BJ (cell line): Measurements from ENCODE around the gene WSCD1. TPM values are rescaled to one million over a fixed set of nuclear protein-coding genes. Genes with fewer than 3 reads are reported as not detected.

Source experiments
- CTCF ChIA-PET: fragments of 350-600 bp; formaldehyde crosslinking; extraction: SDS; loops from one replicate; lab custom pipeline; 2021; ENCODE audit warnings: antibody characterized with exemption, inconsistent platforms; lab: Yijun Ruan, JAX
- POLR2A ChIA-PET: fragments of 300-600 bp; sonication (Branson Sonifier 250); formaldehyde crosslinking; extraction: SDS; loops from one replicate; lab custom pipeline; 2021; ENCODE audit warnings: antibody characterized with exemption; lab: Charles Lee
- DNase-seq: peaks from one replicate; pipeline ENCODE4 v3.0.0-alpha.2; 2011; ENCODE audit warnings: low read depth
- H3K27me3 ChIP-seq: 2 replicates; pipeline ENCODE4 v1.6.0; 2011; ENCODE audit warnings: low read length; ENCODE audit not compliant: control insufficient read depth, insufficient read depth
- H3K36me3 ChIP-seq: 2 replicates; pipeline ENCODE4 v1.5.1; 2011; ENCODE audit warnings: low read length; ENCODE audit not compliant: control insufficient read depth, insufficient read depth
- H3K4me3 ChIP-seq: 2 replicates; pipeline ENCODE4 v1.5.1; 2011; ENCODE audit warnings: low read depth, mild to moderate bottlenecking, control low read depth, low read length
- CTCF ChIP-seq: IDR thresholded peaks from 2 replicates; pipeline ENCODE4 v1.5.1; 2011; ENCODE audit warnings: low read depth, mild to moderate bottlenecking, control low read depth, inconsistent platforms, low read length, moderate library complexity; ENCODE audit not compliant: insufficient read depth
- polyA plus RNA-seq: library from polyadenylated mRNA; depleted of rRNA; stranded (reverse); fragments of >200 nt; gene quantifications from 2 replicates; pipeline ENCODE4 v1.2.3, GENCODE V29; 2011

Gene WSCD1
- polyA plus RNA-seq, 1 experiment = 1.0 TPM

DNA sequence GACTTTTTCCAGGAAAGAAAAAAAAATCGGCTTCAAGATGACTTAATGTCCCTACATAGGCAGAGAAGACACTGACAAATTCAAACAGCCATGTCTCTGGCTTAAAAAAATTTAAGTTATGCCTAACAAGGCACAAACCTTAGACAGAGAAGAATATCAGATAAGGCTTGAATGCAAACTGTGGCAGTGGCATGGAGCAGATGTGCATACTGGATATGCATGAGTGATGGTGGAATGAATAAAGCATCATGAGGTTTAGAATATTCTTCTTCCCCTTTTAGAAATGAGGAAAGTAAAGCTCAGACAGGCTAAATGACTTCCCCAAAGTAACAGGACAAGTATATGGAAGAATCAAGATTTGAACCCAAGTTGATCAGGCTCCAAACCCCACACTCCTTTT is 23.2 kb upstream of the WSCD1 start:
- POLR2A ChIA-PET = no interaction called here
- Histone ChIP-seq H3K27me3 (no peaks in the 10 kb centered on the region), H3K36me3 (no peaks in the 10 kb centered on the region), H3K4me3 (no peak overlapping the region)
- DNase-seq = no peak
- CTCF ChIA-PET = no interaction called here
- TF ChIP-seq CTCF = no peak

GRCh38 chr17:6047966-6048365 is 22.2 kb upstream of the WSCD1 start:
- H3K27me3 ChIP-seq = no peaks in the 10 kb centered on the region; the same call in 1 of the 2 replicates
- H3K36me3 ChIP-seq = no peaks in the 10 kb centered on the region
- H3K4me3 ChIP-seq = no peak overlapping the region
- no peak for DNase-seq
- CTCF ChIA-PET = interaction anchor here (1.0 kb wide), 1 partner anchor 21 kb away, joined by 7 read pairs; no protein-coding TSS in a partner anchor
- no peak for TF ChIP-seq CTCF
- POLR2A ChIA-PET = no interaction called here

- no peaks in the 10 kb centered on the region for H3K36me3 ChIP-seq
- CTCF ChIA-PET = interaction anchor here (1.0 kb wide), 1 partner anchor 21 kb away, joined by 7 read pairs; no protein-coding TSS in a partner anchor
- POLR2A ChIA-PET = no interaction called here
- H3K4me3 ChIP-seq = no peak overlapping the region
- H3K27me3 ChIP-seq = no peaks in the 10 kb centered on the region; the same call in 1 of the 2 replicates
- TF ChIP-seq CTCF = no peak
- DNase-seq = no peak
These were observed 21.7 kb upstream of the WSCD1 start for GRCh38 chr17:6048486-6048885.

DNA sequence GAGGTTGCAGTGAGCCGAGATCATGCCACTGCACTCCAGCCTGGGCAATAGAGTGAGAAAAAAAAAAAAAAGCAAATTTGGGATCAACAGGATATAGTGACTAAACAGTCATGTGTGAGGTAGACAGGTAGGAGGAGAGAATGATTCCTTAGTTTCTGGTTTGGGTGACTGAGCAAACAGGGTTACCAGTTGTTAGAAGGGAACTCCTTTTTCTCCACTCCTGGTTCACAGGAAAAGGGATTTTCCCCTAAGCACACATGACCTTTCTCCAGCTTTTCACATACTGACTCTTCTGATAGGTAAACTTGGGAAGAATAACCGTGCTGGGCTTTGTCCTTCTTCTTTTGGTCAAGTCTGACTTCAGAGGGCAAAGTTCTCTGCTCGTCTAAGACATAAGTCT is 17.3 kb upstream of the WSCD1 start:
- no peak for DNase-seq
- peaks cover 3% of the 10 kb centered on the region for H3K27me3 ChIP-seq
- no peak overlapping the region for H3K4me3 ChIP-seq
- H3K36me3 ChIP-seq = no peaks in the 10 kb centered on the region
- TF ChIP-seq CTCF = no peak
- ChIA-PET CTCF (no interaction called here), POLR2A (no interaction called here)

DNA sequence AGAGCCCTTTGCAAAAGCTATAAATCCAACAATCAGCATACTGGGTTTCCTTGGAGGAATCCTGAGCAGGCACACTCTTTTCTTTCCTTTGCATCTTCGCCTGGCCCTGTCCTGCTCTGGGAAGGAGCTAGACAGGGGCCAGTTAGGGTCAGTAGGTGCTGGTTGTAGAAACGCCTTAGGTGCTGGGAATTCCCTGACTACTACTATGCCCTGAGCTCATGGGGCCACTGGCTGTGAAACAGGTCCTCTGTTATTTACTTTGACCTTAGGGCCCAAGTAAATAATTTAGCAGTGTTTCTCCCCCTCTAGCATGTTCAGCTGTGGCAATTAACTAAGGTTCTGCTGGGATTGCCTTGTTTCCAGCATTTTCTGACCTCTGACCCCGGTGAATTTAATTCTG is 15.8 kb upstream of the WSCD1 start:
- POLR2A ChIA-PET = no interaction called here
- Histone ChIP-seq H3K27me3 (peaks cover 3% of the 10 kb centered on the region), H3K4me3 (no peak overlapping the region), H3K36me3 (no peaks in the 10 kb centered on the region)
- DNase-seq = no peak
- TF ChIP-seq CTCF = no peak
- CTCF ChIA-PET = interaction anchor here (0.6 to 1.2 kb wide), 2 partner anchors 15 to 421 kb away, joined by 3 to 5 read pairs; no protein-coding TSS in a partner anchor
